CD4-positive, CD25-positive, alpha-beta regulatory T cell (primary cell): ENCODE data around the gene ATP1A2. TPM values are rescaled to one million over a fixed set of nuclear protein-coding genes. Genes with fewer than 3 reads are reported as not detected.

Source experiments
- ATAC-seq, 2 donors: fragments of 150-1000 bp; cut with Tn5 transposase; one replicate each; pipeline ENCODE4 v1.10.0; 2021; ENCODE audit warnings: low read depth in 2 of 2, moderate number of reproducible peaks in 2 of 2, moderate library complexity in 1 of 2
- DNase-seq, 3 donors: peaks; one replicate each; pipeline versions ENCODE4 v3.0.0 to v3.0.0-alpha.2; 2012 to 2022; ENCODE audit warnings: mixed read lengths in 1 of 3
- H3K27ac ChIP-seq: one replicate; pipeline ENCODE4 v1.7.0; 2013; ENCODE audit warnings: mild to moderate bottlenecking, low read length; ENCODE audit not compliant: insufficient read depth, poor library complexity, severe bottlenecking
- H3K27me3 ChIP-seq: one replicate; pipeline ENCODE4 v1.7.0; 2013; ENCODE audit warnings: low read length; ENCODE audit not compliant: control insufficient read depth, insufficient read depth
- H3K36me3 ChIP-seq: one replicate; pipeline ENCODE4 v1.7.0; 2013; ENCODE audit warnings: mild to moderate bottlenecking, low read length, moderate library complexity; ENCODE audit not compliant: control insufficient read depth, insufficient read depth
- H3K4me1 ChIP-seq: 2 replicates; pipeline ENCODE4 v1.7.0; 2013; ENCODE audit warnings: mild to moderate bottlenecking, low read length; ENCODE audit not compliant: insufficient read depth, control insufficient read depth, poor library complexity, severe bottlenecking
- H3K4me3 ChIP-seq: one replicate; pipeline ENCODE4 v1.7.0; 2013; ENCODE audit warnings: low read depth, mild to moderate bottlenecking, low read length, moderate library complexity
- H3K9me3 ChIP-seq, 2 experiments: 1 replicate in 1 of 2; 2 replicates in 1 of 2; pipeline ENCODE4 v1.7.0; 2013; ENCODE audit warnings: low read length in 2 of 2, mild to moderate bottlenecking in 1 of 2, moderate library complexity in 1 of 2; ENCODE audit not compliant: control insufficient read depth in 2 of 2
- H3K27ac Mint-ChIP-seq, 3 donors: one replicate each; pipeline ENCODE4 v1.8.0; 2020 to 2022; ENCODE audit warnings: mild to moderate bottlenecking in 3 of 3, mixed read lengths in 3 of 3, moderate library complexity in 2 of 3
- H3K27me3 Mint-ChIP-seq: one replicate; pipeline ENCODE4 v1.8.0; 2022; ENCODE audit warnings: mild to moderate bottlenecking, mixed read lengths
- H3K36me3 Mint-ChIP-seq: one replicate; pipeline ENCODE4 v1.8.0; 2020; ENCODE audit warnings: mixed read lengths
- H3K4me1 Mint-ChIP-seq, 4 donors: one replicate each; pipeline ENCODE4 v1.8.0; 2020 to 2022; ENCODE audit warnings: mixed read lengths in 4 of 4, mild to moderate bottlenecking in 1 of 4
- H3K4me3 Mint-ChIP-seq, 4 donors: one replicate each; pipeline ENCODE4 v1.8.0; 2020 to 2022; ENCODE audit warnings: mild to moderate bottlenecking in 4 of 4, mixed read lengths in 4 of 4, moderate library complexity in 3 of 4
- H3K9me3 Mint-ChIP-seq, 7 donors: one replicate each; pipeline ENCODE4 v1.8.0; 2020 to 2022; ENCODE audit warnings: mixed read lengths in 7 of 7, mild to moderate bottlenecking in 3 of 7, moderate library complexity in 2 of 7
- polyA plus RNA-seq, 4 donors: library from polyadenylated mRNA; unstranded; fragments of 300-500 nt; fragmentation: Illumina TruSeq; gene quantifications; one replicate each; pipeline ENCODE4 v1.2.3, GENCODE V29; 2021
- total RNA-seq: library from RNA; stranded (reverse); gene quantifications from one replicate; pipeline ENCODE4 v1.2.3, GENCODE V29; 2022

The ATP1A2 gene
- total and polyA plus RNA-seq, 5 donors from 2014 or later = not detected

GRCh38 chr1:160129966-160130365 lies 14.4 kb downstream of the ATP1A2 start:
- Mint-ChIP-seq H3K27me3 (no peaks in the 10 kb centered on the region), H3K4me3 (no peak overlapping the region), H3K27ac (no peak overlapping the region), H3K4me1 (no peaks in the 10 kb centered on the region), H3K9me3 (no peaks in the 10 kb centered on the region), H3K36me3 (no peaks in the 10 kb centered on the region)
- no peaks in the 10 kb centered on the region for H3K4me1 ChIP-seq
- no peak for DNase-seq
- no peaks in the 10 kb centered on the region for H3K36me3 ChIP-seq
- ATAC-seq = no peak
- H3K27me3 ChIP-seq = peaks cover 4% of the 10 kb centered on the region
- H3K4me3 ChIP-seq = no peak overlapping the region
- no peak overlapping the region for H3K27ac ChIP-seq
- no peaks in the 10 kb centered on the region for H3K9me3 ChIP-seq

GRCh38 chr1:160130486-160130885 lies 14.9 kb downstream of the ATP1A2 start:
- H3K4me1 ChIP-seq = no peaks in the 10 kb centered on the region
- DNase-seq = no peak

GRCh38 chr1:160130939-160131338 lies 15.4 kb downstream of the ATP1A2 start:
- DNase-seq (no peak), ATAC-seq (no peak)
- no peak overlapping the region for H3K27ac ChIP-seq
- no peaks in the 10 kb centered on the region for H3K4me1 ChIP-seq
- Mint-ChIP-seq H3K4me3 (no peak overlapping the region), H3K27ac (no peak overlapping the region), H3K27me3 (no peaks in the 10 kb centered on the region), H3K9me3 (no peaks in the 10 kb centered on the region), H3K36me3 (no peaks in the 10 kb centered on the region), H3K4me1 (no peaks in the 10 kb centered on the region)
- no peaks in the 10 kb centered on the region for H3K36me3 ChIP-seq
- H3K9me3 ChIP-seq = no peaks in the 10 kb centered on the region
- H3K4me3 ChIP-seq = no peak overlapping the region
- H3K27me3 ChIP-seq = peaks cover 4% of the 10 kb centered on the region

More at GRCh38 chr1:160130486-160130885, 14.9 kb downstream of the ATP1A2 start:
- Mint-ChIP-seq H3K27me3 (no peaks in the 10 kb centered on the region), H3K4me3 (no peak overlapping the region), H3K4me1 (no peaks in the 10 kb centered on the region), H3K9me3 (no peaks in the 10 kb centered on the region), H3K27ac (no peak overlapping the region), H3K36me3 (no peaks in the 10 kb centered on the region)
- H3K9me3 ChIP-seq = no peaks in the 10 kb centered on the region
- peaks cover 4% of the 10 kb centered on the region for H3K27me3 ChIP-seq
- no peak for ATAC-seq
- H3K36me3 ChIP-seq = no peaks in the 10 kb centered on the region
- H3K27ac ChIP-seq = no peak overlapping the region
- no peak overlapping the region for H3K4me3 ChIP-seq

- Histone ChIP-seq H3K9me3 (no peaks in the 10 kb centered on the region), H3K36me3 (no peaks in the 10 kb centered on the region), H3K4me1 (no peaks in the 10 kb centered on the region), H3K27ac (no peak overlapping the region), H3K4me3 (no peak overlapping the region), H3K27me3 (peaks cover 4% of the 10 kb centered on the region)
- no peaks in the 10 kb centered on the region for H3K4me1 Mint-ChIP-seq
- no peaks in the 10 kb centered on the region for H3K36me3 Mint-ChIP-seq
- DNase-seq (no peak), ATAC-seq (no peak)
- H3K27ac Mint-ChIP-seq = peak overlapping the region in 1 of 3 donors; percentile 33
- H3K4me3 Mint-ChIP-seq = peak overlapping the region in 1 of 4 donors; percentile 1
- H3K27me3 Mint-ChIP-seq = no peaks in the 10 kb centered on the region
- H3K9me3 Mint-ChIP-seq = no peaks in the 10 kb centered on the region
These were observed 16.4 kb downstream of the ATP1A2 start for GRCh38 chr1:160131803-160132565.

GRCh38 chr1:160133990-160134770 lies 18.6 kb downstream of the ATP1A2 start:
- Histone ChIP-seq H3K27ac (no peak overlapping the region), H3K36me3 (no peaks in the 10 kb centered on the region), H3K4me1 (no peaks in the 10 kb centered on the region), H3K4me3 (no peak overlapping the region), H3K27me3 (peaks cover 4% of the 10 kb centered on the region), H3K9me3 (no peaks in the 10 kb centered on the region)
- Mint-ChIP-seq H3K27ac (no peak overlapping the region), H3K27me3 (no peaks in the 10 kb centered on the region), H3K36me3 (no peaks in the 10 kb centered on the region), H3K4me3 (no peak overlapping the region), H3K9me3 (no peaks in the 10 kb centered on the region), H3K4me1 (no peaks in the 10 kb centered on the region)
- ATAC-seq (no peak), DNase-seq (no peak)

- Mint-ChIP-seq H3K4me3 (no peak overlapping the region), H3K27ac (no peak overlapping the region), H3K4me1 (no peaks in the 10 kb centered on the region), H3K36me3 (no peaks in the 10 kb centered on the region), H3K27me3 (peaks cover 5% of the 10 kb centered on the region), H3K9me3 (peaks cover 0 to 1% (median 0%) of the 10 kb centered on the region in 7 donors)
- no peak for DNase-seq
- Histone ChIP-seq H3K9me3 (no peaks in the 10 kb centered on the region), H3K36me3 (no peaks in the 10 kb centered on the region), H3K27me3 (peaks cover 4% of the 10 kb centered on the region), H3K27ac (no peak overlapping the region), H3K4me3 (no peak overlapping the region), H3K4me1 (no peaks in the 10 kb centered on the region)
- no peak for ATAC-seq
These were observed 19.4 kb downstream of the ATP1A2 start for GRCh38 chr1:160134791-160135572.

GRCh38 chr1:160136121-160136925 lies 20.8 kb downstream of the ATP1A2 start:
- Histone ChIP-seq H3K36me3 (no peaks in the 10 kb centered on the region), H3K27ac (no peak overlapping the region), H3K4me1 (no peaks in the 10 kb centered on the region), H3K9me3 (no peaks in the 10 kb centered on the region), H3K4me3 (no peak overlapping the region), H3K27me3 (peaks cover 2% of the 10 kb centered on the region)
- Mint-ChIP-seq H3K27me3 (peaks cover 9% of the 10 kb centered on the region), H3K4me3 (no peak overlapping the region), H3K9me3 (peaks cover 0 to 1% (median 0%) of the 10 kb centered on the region in 7 donors), H3K4me1 (no peaks in the 10 kb centered on the region), H3K27ac (no peak overlapping the region), H3K36me3 (no peaks in the 10 kb centered on the region)
- no peak for DNase-seq
- ATAC-seq = no peak
